WTC11 (cell line): ENCODE measurements around the gene TNRC6A. TPM values are rescaled to one million over a fixed set of nuclear protein-coding genes. Genes with fewer than 3 reads are reported as not detected.

Experiments used
- ATAC-seq: fragments of 200-7000 bp; cut with Tn5 transposase; 2 replicates; pipeline ENCODE4 v1.10.0; 2021; ENCODE audit warnings: mild to moderate bottlenecking, moderate library complexity
- Bru-seq: library from RNA; stranded (reverse); fragments of 400-500 nt; gene quantifications from one replicate; lab custom pipeline; 2021; lab: Mats Ljungman, UMichigan
- CTCF ChIA-PET: fragments of 300-600 bp; sonication (Branson Sonifier 250); formaldehyde crosslinking; loops from one replicate; lab custom pipeline; 2021; ENCODE audit warnings: antibody characterized with exemption; lab: Charles Lee
- POLR2A ChIA-PET: fragments of 350-600 bp; sonication (Branson Sonifier 250); formaldehyde crosslinking; loops from one replicate; lab custom pipeline; 2021; ENCODE audit warnings: antibody characterized with exemption; lab: Charles Lee
- DNase-seq: peaks from one replicate; pipeline ENCODE4 v3.0.0; 2021; ENCODE audit warnings: low spot score
- H3K27ac Mint-ChIP-seq: 2 replicates; pipeline ENCODE4 v1.8.0; 2021; ENCODE audit warnings: mixed read lengths
- H3K27me3 Mint-ChIP-seq: 2 replicates; pipeline ENCODE4 v1.8.0; 2021; ENCODE audit warnings: low read depth, mild to moderate bottlenecking, moderate library complexity, mixed read lengths
- H3K36me3 Mint-ChIP-seq: 2 replicates; pipeline ENCODE4 v1.8.0; 2021; ENCODE audit warnings: mixed read lengths
- H3K4me1 Mint-ChIP-seq: 2 replicates; pipeline ENCODE4 v1.8.0; 2022; ENCODE audit warnings: mixed read lengths
- H3K4me3 Mint-ChIP-seq: 2 replicates; pipeline ENCODE4 v1.8.0; 2021; ENCODE audit warnings: mild to moderate bottlenecking, moderate library complexity, mixed read lengths
- H3K9me3 Mint-ChIP-seq: 2 replicates; pipeline ENCODE4 v1.8.0; 2021; ENCODE audit warnings: mixed read lengths
- ATF3 ChIP-seq: sonication (generic); formaldehyde crosslinking; conservative IDR thresholded peaks from 2 replicates; pipeline ENCODE4 v1.8.1; 2022; ENCODE audit warnings: mild to moderate bottlenecking, missing genetic modification reagents
- CBFB ChIP-seq: sonication (generic); formaldehyde crosslinking; IDR thresholded peaks from 2 replicates; pipeline ENCODE4 v1.8.1; 2022; ENCODE audit warnings: mild to moderate bottlenecking, low read depth, missing genetic modification reagents
- CREB1 ChIP-seq: sonication (generic); formaldehyde crosslinking; IDR thresholded peaks from 2 replicates; pipeline ENCODE4 v1.8.0; 2023; ENCODE audit warnings: mild to moderate bottlenecking, missing genetic modification reagents
- E2F1 ChIP-seq: sonication (generic); formaldehyde crosslinking; IDR thresholded peaks from 2 replicates; pipeline ENCODE4 v1.8.0; 2022; ENCODE audit warnings: mild to moderate bottlenecking, missing genetic modification reagents
- E2F5 ChIP-seq: sonication (generic); formaldehyde crosslinking; IDR thresholded peaks from 2 replicates; pipeline ENCODE4 v1.8.1; 2022; ENCODE audit warnings: mild to moderate bottlenecking, moderate library complexity, missing genetic modification reagents
- ELF4 ChIP-seq: sonication (generic); formaldehyde crosslinking; IDR thresholded peaks from 2 replicates; pipeline ENCODE4 v1.8.1; 2022; ENCODE audit warnings: low read depth, mild to moderate bottlenecking, moderate library complexity, missing genetic modification reagents
- ERG ChIP-seq: fragments of 250-450 bp; sonication (Bioruptor Pico); IDR thresholded peaks from 2 replicates; pipeline ENCODE4 v1.8.0; 2021; ENCODE audit warnings: mild to moderate bottlenecking
- GRHL2 ChIP-seq: fragments of 250-450 bp; sonication (Bioruptor Pico); IDR thresholded peaks from 2 replicates; pipeline ENCODE4 v1.8.0; 2022; ENCODE audit warnings: mild to moderate bottlenecking, moderate library complexity; ENCODE audit not compliant: insufficient replicate concordance, severe bottlenecking
- NFYB ChIP-seq: sonication (generic); formaldehyde crosslinking; conservative IDR thresholded peaks from 2 replicates; pipeline ENCODE4 v1.8.0; 2022; ENCODE audit warnings: low read depth, missing genetic modification reagents
- ZMAT4 ChIP-seq: fragments of 250-450 bp; sonication (Bioruptor Pico); IDR thresholded peaks from 2 replicates; pipeline ENCODE4 v1.9.0; 2021; ENCODE audit warnings: mild to moderate bottlenecking
- ZNF232 ChIP-seq: sonication (generic); formaldehyde crosslinking; IDR thresholded peaks from 2 replicates; pipeline ENCODE4 v1.8.0; 2022; ENCODE audit warnings: mild to moderate bottlenecking, missing genetic modification reagents
- ZNF317 ChIP-seq: sonication (generic); formaldehyde crosslinking; IDR thresholded peaks from 2 replicates; pipeline ENCODE4 v1.8.1; 2023; ENCODE audit warnings: low read depth, mild to moderate bottlenecking, moderate library complexity, missing genetic modification reagents, borderline replicate concordance
- ZNF396 ChIP-seq: fragments of 250-450 bp; sonication (Bioruptor Pico); IDR thresholded peaks from 2 replicates; pipeline ENCODE4 v1.8.0; 2021; ENCODE audit warnings: mild to moderate bottlenecking, moderate library complexity, borderline replicate concordance
- long read RNA-seq, 3 experiments: library from RNA in 1 of 3; library from capped mRNA in 1 of 3; library from polyadenylated mRNA in 1 of 3; unstranded in 2 of 3; stranded (forward) in 1 of 3; transcript quantifications; one replicate each; pipeline ENCODE4 v2.0.0, GENCODE V29; 2021
- total RNA-seq: library from RNA; stranded (reverse); gene quantifications from 3 replicates; pipeline ENCODE4 v1.2.3, GENCODE V29; 2021
- TF ChIP-seq, protein P1 (sequence below): fragments of 250-450 bp; sonication (Bioruptor Pico); IDR thresholded peaks from 2 replicates; pipeline ENCODE4 v2.1.2; 2022; ENCODE audit warnings: mild to moderate bottlenecking, moderate library complexity
- TF ChIP-seq, protein P2 (sequence below): sonication (generic); formaldehyde crosslinking; IDR thresholded peaks from 2 replicates; pipeline ENCODE4 v1.8.0; 2023; ENCODE audit warnings: missing genetic modification reagents
- TF ChIP-seq, protein P3 (sequence below): fragments of 250-450 bp; sonication (Bioruptor Pico); IDR thresholded peaks from 2 replicates; pipeline ENCODE4 v1.9.0; 2021; ENCODE audit warnings: mild to moderate bottlenecking
- TF ChIP-seq, protein P4 (sequence below): sonication (generic); formaldehyde crosslinking; IDR thresholded peaks from 2 replicates; pipeline ENCODE4 v1.8.1; 2023; ENCODE audit warnings: mild to moderate bottlenecking, missing genetic modification reagents, borderline replicate concordance
- TF ChIP-seq, protein P5 (sequence below): fragments of 250-450 bp; sonication (Bioruptor Pico); conservative IDR thresholded peaks from 2 replicates; pipeline ENCODE4 v1.9.0; 2021; ENCODE audit warnings: mild to moderate bottlenecking

Gene TNRC6A
- total RNA-seq, result 76.8 to 86.3 TPM (median 77.4 TPM) in 3 replicates
- percentile 97 among the genes with signal in this experiment for Bru-seq, nascent RNA
- long read RNA-seq, experiment 1, full-length matches to known transcripts, result 23 of 192 reads
- long read RNA-seq, experiment 1, partial matches to known transcripts, result 75 of 192 reads
- long read RNA-seq, experiment 1, other reads (novel, unspliced or antisense), result 94 of 192 reads
- long read RNA-seq, experiment 2, partial matches to known transcripts, result 37 of 48 reads
- long read RNA-seq, experiment 2, other reads (novel, unspliced or antisense), result 8 of 48 reads
- long read RNA-seq, experiment 3, partial matches to known transcripts, result 1 of 3 reads
- long read RNA-seq, experiment 3, other reads (novel, unspliced or antisense), result 2 of 3 reads

DNA sequence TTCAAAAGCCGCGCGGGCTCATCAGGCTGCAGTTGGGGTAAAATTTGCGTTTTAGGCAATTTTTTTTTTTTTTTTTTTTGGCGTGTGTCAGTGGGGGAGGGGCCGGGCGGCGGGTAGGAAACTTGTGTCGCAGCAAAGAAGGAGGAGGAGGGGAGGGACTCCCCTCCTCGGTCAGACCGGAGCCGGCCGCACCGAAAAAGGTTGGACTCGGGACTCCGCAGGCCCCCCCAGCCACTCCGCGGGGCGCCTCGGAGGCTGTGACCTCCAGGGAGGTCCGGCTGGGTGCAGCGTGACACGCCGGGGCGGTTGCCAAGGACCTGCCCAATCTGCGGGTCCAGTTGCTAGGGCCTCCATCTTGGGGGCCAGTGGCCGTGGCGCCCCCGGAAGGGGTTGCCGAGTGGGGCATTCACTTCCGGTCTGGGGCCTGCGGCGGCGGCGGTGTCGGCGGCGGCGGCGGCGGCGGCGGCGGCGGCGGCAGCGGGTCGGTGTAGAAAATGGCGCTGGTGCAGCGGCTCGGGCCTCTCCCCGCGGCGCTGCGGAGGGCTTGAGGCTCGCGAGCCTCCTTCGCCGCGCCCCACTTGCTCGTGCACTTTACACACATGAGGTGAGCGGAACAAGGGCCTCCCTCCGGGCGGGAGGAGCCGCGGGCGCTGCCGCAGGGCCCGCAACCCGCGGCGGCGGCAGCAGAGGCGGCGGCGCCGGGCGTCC lies at the start of gene TNRC6A:
Gene TNRC6A, plus strand, starts transcription at position 409 of the 708 bp plus-strand sequence. Its CDS starts 191 bp downstream, at position 600.
- Mint-ChIP-seq H3K9me3 (no peaks in the 10 kb centered on the region), H3K27ac (peak within 1 kb of the TSS; percentile 99), H3K4me1 (peaks cover 44% of the 10 kb centered on the region), H3K4me3 (peak within 1 kb of the TSS; percentile 99), H3K27me3 (no peaks in the 10 kb centered on the region), H3K36me3 (peaks cover 33% of the 10 kb centered on the region)
- ChIA-PET POLR2A (interaction anchor here (0.7 kb wide), 2 partner anchors 13 to 650 kb away, joined by 6 read pairs; no protein-coding TSS in a partner anchor), CTCF (no interaction called here)
- DNase-seq (peak; percentile 86), ATAC-seq (peak; percentile 83)
- no peak for TF ChIP-seq ZNF396 (CRISPR knock-in tag)
- no peak for TF ChIP-seq ATF3 (CRISPR knock-in tag)
- no peak for TF ChIP-seq E2F1
- 0 out of 2 replicates have a peak, but pooled peaks have one; percentile 67 for TF ChIP-seq ZNF232 (CRISPR knock-in tag)
- TF ChIP-seq ERG (CRISPR knock-in tag), result no peak
- TF ChIP-seq, protein P1, sequence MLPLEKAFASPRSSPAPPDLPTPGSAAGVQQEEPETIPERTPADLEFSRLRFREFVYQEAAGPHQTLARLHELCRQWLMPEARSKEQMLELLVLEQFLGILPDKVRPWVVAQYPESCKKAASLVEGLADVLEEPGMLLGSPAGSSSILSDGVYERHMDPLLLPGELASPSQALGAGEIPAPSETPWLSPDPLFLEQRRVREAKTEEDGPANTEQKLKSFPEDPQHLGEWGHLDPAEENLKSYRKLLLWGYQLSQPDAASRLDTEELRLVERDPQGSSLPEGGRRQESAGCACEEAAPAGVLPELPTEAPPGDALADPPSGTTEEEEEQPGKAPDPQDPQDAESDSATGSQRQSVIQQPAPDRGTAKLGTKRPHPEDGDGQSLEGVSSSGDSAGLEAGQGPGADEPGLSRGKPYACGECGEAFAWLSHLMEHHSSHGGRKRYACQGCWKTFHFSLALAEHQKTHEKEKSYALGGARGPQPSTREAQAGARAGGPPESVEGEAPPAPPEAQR (CRISPR knock-in tag), result no peak
- TF ChIP-seq, protein P2, sequence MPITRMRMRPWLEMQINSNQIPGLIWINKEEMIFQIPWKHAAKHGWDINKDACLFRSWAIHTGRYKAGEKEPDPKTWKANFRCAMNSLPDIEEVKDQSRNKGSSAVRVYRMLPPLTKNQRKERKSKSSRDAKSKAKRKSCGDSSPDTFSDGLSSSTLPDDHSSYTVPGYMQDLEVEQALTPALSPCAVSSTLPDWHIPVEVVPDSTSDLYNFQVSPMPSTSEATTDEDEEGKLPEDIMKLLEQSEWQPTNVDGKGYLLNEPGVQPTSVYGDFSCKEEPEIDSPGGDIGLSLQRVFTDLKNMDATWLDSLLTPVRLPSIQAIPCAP (CRISPR knock-in tag), result no peak
- TF ChIP-seq, protein P3, sequence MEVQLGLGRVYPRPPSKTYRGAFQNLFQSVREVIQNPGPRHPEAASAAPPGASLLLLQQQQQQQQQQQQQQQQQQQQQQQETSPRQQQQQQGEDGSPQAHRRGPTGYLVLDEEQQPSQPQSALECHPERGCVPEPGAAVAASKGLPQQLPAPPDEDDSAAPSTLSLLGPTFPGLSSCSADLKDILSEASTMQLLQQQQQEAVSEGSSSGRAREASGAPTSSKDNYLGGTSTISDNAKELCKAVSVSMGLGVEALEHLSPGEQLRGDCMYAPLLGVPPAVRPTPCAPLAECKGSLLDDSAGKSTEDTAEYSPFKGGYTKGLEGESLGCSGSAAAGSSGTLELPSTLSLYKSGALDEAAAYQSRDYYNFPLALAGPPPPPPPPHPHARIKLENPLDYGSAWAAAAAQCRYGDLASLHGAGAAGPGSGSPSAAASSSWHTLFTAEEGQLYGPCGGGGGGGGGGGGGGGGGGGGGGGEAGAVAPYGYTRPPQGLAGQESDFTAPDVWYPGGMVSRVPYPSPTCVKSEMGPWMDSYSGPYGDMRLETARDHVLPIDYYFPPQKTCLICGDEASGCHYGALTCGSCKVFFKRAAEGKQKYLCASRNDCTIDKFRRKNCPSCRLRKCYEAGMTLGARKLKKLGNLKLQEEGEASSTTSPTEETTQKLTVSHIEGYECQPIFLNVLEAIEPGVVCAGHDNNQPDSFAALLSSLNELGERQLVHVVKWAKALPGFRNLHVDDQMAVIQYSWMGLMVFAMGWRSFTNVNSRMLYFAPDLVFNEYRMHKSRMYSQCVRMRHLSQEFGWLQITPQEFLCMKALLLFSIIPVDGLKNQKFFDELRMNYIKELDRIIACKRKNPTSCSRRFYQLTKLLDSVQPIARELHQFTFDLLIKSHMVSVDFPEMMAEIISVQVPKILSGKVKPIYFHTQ (CRISPR knock-in tag), result no peak
- TF ChIP-seq, protein P4, sequence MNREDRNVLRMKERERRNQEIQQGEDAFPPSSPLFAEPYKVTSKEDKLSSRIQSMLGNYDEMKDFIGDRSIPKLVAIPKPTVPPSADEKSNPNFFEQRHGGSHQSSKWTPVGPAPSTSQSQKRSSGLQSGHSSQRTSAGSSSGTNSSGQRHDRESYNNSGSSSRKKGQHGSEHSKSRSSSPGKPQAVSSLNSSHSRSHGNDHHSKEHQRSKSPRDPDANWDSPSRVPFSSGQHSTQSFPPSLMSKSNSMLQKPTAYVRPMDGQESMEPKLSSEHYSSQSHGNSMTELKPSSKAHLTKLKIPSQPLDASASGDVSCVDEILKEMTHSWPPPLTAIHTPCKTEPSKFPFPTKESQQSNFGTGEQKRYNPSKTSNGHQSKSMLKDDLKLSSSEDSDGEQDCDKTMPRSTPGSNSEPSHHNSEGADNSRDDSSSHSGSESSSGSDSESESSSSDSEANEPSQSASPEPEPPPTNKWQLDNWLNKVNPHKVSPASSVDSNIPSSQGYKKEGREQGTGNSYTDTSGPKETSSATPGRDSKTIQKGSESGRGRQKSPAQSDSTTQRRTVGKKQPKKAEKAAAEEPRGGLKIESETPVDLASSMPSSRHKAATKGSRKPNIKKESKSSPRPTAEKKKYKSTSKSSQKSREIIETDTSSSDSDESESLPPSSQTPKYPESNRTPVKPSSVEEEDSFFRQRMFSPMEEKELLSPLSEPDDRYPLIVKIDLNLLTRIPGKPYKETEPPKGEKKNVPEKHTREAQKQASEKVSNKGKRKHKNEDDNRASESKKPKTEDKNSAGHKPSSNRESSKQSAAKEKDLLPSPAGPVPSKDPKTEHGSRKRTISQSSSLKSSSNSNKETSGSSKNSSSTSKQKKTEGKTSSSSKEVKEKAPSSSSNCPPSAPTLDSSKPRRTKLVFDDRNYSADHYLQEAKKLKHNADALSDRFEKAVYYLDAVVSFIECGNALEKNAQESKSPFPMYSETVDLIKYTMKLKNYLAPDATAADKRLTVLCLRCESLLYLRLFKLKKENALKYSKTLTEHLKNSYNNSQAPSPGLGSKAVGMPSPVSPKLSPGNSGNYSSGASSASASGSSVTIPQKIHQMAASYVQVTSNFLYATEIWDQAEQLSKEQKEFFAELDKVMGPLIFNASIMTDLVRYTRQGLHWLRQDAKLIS, result no peak
- TF ChIP-seq E2F5 (CRISPR knock-in tag), result 0 out of 2 replicates have a peak, but pooled peaks have one; percentile 21
- TF ChIP-seq CREB1 (CRISPR knock-in tag), result no peak
- TF ChIP-seq ELF4 (CRISPR knock-in tag), result 0 out of 2 replicates have a peak, but pooled peaks have one; percentile 22
- TF ChIP-seq CBFB, result no peak
- TF ChIP-seq GRHL2, result no peak
- TF ChIP-seq ZNF317, result no peak
- TF ChIP-seq NFYB (CRISPR knock-in tag), result no peak
- TF ChIP-seq, protein P5, sequence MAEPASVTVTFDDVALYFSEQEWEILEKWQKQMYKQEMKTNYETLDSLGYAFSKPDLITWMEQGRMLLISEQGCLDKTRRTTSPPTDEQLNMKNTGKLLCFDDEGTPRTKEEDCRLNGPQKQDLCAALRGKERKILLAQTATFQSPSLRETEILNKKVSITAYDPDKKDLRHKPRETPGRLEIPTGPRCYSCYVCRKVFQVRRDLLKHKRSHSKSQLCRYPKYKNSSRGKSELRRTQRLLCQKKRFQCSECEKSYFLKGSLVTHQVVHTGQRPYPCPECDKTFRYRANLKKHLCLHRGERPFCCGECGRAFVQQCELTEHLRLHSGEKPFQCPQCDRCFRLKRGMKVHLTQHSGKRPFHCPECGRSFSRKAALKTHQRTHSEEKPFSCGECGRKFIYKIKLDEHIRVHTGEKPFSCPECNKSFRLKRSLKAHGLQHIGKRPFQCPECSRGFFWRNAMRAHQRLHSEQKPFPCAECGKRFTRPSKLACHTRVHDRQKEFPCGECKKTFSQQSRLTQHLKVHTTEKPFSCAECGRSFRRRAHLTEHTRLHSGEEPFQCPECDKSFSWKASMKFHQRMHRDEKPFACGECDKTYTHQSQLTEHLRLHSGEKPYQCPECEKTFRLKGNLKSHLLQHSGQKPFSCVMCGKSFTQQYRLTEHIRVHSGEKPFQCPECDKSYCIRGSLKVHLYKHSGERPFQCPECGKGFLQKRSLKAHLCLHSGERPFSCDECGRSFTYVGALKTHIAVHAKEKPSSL, result no peak
- TF ChIP-seq ZMAT4 (CRISPR knock-in tag), result no peak
